Retinal pigment epithelial cell (primary cell): Measurements from ENCODE around the gene ELOVL2.

Source experiments
- DNase-seq: peaks from one replicate; pipeline ENCODE4 v3.0.0-alpha.2; 2010; ENCODE audit warnings: low read depth
- H3K4me3 ChIP-seq: 2 replicates; pipeline ENCODE4 v1.5.1; 2011; ENCODE audit warnings: mild to moderate bottlenecking, low read length, control low read depth, moderate library complexity
- CTCF ChIP-seq: conservative IDR thresholded peaks from 2 replicates; pipeline ENCODE4 v1.5.1; 2011; ENCODE audit warnings: low read depth, low read length, control low read depth, inconsistent platforms

ELOVL2 gene

DNA sequence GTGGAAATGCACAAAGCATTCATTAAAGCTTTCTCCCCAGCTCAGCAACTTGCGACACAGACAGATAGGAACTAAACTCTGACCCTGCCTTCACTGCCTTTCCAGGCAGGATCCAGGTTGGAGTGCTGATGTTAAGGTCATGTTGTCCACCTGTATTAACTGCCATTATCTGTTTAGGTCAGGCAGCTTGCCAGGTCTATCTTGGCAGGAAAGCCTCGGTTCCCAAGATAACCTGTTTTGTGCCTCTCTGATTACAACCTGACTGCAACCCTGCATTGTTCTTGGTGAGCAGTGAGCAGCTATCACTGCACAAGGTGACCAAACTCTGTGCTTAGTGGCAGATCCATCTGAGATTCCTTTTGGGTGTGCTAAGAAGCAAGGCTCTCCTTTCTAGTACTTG lies 23.2 kb upstream of the ELOVL2 start:
- H3K4me3 ChIP-seq = no peak overlapping the region
- no peak for DNase-seq
- no peak for TF ChIP-seq CTCF

DNA sequence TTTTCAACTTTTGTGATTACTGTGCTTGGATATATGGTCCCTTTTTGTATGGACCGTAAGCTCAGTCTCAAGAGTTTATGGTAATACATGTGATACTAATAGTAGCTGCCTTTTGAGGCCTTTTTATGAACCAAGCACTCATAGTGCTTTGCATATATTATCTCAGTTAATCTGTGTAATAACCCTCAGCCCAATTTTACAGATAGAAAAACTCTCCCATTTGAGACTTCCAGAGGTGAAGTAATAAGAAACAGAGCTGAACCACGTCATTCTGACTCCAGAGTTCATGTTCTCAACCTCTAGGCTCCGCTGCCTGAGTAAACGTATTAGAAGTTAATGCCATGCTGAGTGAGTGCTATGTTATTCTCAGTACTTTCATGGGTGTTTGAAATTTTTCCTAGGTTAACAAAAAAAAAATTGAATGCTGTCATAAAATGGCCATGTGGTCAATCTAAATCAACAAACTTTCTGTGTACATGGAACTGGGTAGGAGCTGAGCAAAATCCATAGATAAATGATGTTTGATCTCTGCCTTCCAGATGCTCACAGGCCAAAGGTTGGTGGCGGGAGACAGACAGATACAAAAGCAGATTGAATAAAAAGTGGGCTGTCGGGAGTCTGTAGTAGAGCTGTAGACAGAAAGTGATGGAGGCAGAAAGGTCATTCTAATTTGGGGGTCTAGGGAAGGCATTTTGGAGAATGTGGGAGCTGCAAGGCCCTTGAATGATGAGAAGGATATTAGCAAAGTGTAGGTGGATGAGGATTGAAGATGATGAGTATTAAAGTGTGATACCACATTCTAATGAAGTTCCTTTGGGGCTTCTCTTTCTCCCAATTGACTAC lies 22.6 kb upstream of the ELOVL2 start:
- TF ChIP-seq CTCF = no peak
- DNase-seq = no peak
- H3K4me3 ChIP-seq = no peak overlapping the region

- no peak overlapping the region for H3K4me3 ChIP-seq
- DNase-seq = no peak
- no peak for TF ChIP-seq CTCF
Observed at GRCh38 chr6:11065436-11066202, 21.5 kb upstream of the ELOVL2 start.

- H3K4me3 ChIP-seq = no peak overlapping the region
- peak; percentile 42 for DNase-seq
- TF ChIP-seq CTCF = no peak
Observed at GRCh38 chr6:11064836-11065235, 20.7 kb upstream of the ELOVL2 start.

DNA sequence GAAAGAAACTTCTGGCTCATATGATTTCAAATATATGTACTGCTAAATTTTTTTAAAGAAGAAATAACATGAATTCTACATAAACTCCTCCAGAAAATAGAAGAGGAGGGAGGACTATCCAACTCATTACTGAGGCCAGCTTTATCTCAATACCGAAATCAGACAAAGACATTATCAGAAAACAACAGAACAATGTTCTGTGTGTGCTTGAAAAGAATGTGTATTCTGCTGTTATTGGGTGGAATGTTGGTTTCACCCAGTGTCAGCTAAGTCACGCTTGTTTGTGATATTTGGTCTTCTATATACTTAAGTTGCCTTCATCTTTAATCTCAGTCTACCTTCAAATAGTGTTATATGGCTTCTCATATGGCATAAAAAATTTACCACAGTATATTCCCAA lies 18.6 kb upstream of the ELOVL2 start:
- no peak for DNase-seq
- H3K4me3 ChIP-seq = no peak overlapping the region
- TF ChIP-seq CTCF = no peak

- no peak overlapping the region for H3K4me3 ChIP-seq
- TF ChIP-seq CTCF = no peak
- no peak for DNase-seq
Observed at GRCh38 chr6:11062083-11062482, 18.0 kb upstream of the ELOVL2 start.
